ENCODE results near the gene POLDIP2.

The POLDIP2 gene

GRCh38 chr17:28390563-28390962, 33.2 kb upstream of the POLDIP2 start:
- DNase-seq: no peak
- Histone ChIP-seq H3K9me2 (replicated peaks; ENCODE audit: insufficient read depth, low read length) (no peaks in the 10 kb centered on the region), H3K4me3 (ENCODE audit: low read length) (no peak overlapping the region), H3K79me2 (ENCODE audit: low read length) (no peaks in the 10 kb centered on the region), H3K4me1 (ENCODE audit: low read length) (no peaks in the 10 kb centered on the region), H3K9ac (ENCODE audit: low read length) (no peak overlapping the region), H3K36me3 (replicated peaks; ENCODE audit: insufficient read depth, low read length) (no peaks in the 10 kb centered on the region), H3K4me2 (ENCODE audit: low read depth, low read length) (no peak overlapping the region), H3K9me3 (replicated peaks; ENCODE audit: insufficient read depth, low read length) (no peaks in the 10 kb centered on the region), H3K27ac (ENCODE audit: low read length) (no peak overlapping the region), H2AFZ (ENCODE audit: low read length) (no peak overlapping the region), H3K27me3 (replicated peaks; ENCODE audit: insufficient read depth, low read length) (no peaks in the 10 kb centered on the region), H3F3A (ENCODE audit: insufficient read depth, low read length) (no peaks in the 10 kb centered on the region), H4K20me1 (ENCODE audit: insufficient read depth, low read length) (no peaks in the 10 kb centered on the region)
- TF ChIP-seq, protein P1, sequence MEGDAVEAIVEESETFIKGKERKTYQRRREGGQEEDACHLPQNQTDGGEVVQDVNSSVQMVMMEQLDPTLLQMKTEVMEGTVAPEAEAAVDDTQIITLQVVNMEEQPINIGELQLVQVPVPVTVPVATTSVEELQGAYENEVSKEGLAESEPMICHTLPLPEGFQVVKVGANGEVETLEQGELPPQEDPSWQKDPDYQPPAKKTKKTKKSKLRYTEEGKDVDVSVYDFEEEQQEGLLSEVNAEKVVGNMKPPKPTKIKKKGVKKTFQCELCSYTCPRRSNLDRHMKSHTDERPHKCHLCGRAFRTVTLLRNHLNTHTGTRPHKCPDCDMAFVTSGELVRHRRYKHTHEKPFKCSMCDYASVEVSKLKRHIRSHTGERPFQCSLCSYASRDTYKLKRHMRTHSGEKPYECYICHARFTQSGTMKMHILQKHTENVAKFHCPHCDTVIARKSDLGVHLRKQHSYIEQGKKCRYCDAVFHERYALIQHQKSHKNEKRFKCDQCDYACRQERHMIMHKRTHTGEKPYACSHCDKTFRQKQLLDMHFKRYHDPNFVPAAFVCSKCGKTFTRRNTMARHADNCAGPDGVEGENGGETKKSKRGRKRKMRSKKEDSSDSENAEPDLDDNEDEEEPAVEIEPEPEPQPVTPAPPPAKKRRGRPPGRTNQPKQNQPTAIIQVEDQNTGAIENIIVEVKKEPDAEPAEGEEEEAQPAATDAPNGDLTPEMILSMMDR (IDR thresholded peaks at IDR 0.05; ENCODE audit: low read length): no peak
- no peak for TF ChIP-seq EZH2 (optimal IDR thresholded peaks at IDR 0.05; ENCODE audit: low read depth, low read length)
- TF ChIP-seq EZH2phosphoT487 (IDR thresholded peaks at IDR 0.05; ENCODE audit: low read length): no peak

DNA sequence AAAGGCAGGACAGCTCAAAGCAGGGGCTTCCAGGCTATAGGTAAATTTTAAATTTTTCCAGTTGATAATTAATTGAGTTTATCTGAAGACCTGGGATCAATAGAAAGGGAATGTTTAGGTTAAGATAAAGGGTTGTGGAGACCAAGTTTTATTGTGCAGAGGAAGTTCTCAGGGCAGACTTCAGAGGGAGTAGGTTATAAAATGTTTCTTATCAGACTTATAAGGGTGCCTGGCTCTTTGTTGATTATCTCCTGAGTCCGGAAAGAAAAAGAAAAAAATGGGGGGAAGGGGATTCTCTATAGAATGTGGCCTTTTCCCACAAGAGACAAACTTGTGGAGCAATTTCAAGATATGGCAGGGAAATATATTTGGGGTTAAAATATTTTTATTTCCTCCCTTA, 32.8 kb upstream of the POLDIP2 start:
- Histone ChIP-seq H3K9me3 (replicated peaks; ENCODE audit: insufficient read depth, low read length) (no peaks in the 10 kb centered on the region), H3K27ac (ENCODE audit: low read length) (no peak overlapping the region), H3K9ac (ENCODE audit: low read length) (no peak overlapping the region), H3K79me2 (ENCODE audit: low read length) (no peaks in the 10 kb centered on the region), H2AFZ (ENCODE audit: low read length) (no peak overlapping the region), H3K9me2 (replicated peaks; ENCODE audit: insufficient read depth, low read length) (no peaks in the 10 kb centered on the region), H3F3A (ENCODE audit: insufficient read depth, low read length) (no peaks in the 10 kb centered on the region), H3K27me3 (replicated peaks; ENCODE audit: insufficient read depth, low read length) (no peaks in the 10 kb centered on the region), H3K4me3 (ENCODE audit: low read length) (no peak overlapping the region), H3K4me2 (ENCODE audit: low read depth, low read length) (no peak overlapping the region), H3K4me1 (ENCODE audit: low read length) (no peaks in the 10 kb centered on the region), H4K20me1 (ENCODE audit: insufficient read depth, low read length) (no peaks in the 10 kb centered on the region), H3K36me3 (replicated peaks; ENCODE audit: insufficient read depth, low read length) (no peaks in the 10 kb centered on the region)
- TF ChIP-seq EZH2 (optimal IDR thresholded peaks at IDR 0.05; ENCODE audit: low read depth, low read length) (no peak), EZH2phosphoT487 (IDR thresholded peaks at IDR 0.05; ENCODE audit: low read length) (no peak)
- TF ChIP-seq, protein P1 (IDR thresholded peaks at IDR 0.05; ENCODE audit: low read length): no peak
- DNase-seq: no peak

DNA sequence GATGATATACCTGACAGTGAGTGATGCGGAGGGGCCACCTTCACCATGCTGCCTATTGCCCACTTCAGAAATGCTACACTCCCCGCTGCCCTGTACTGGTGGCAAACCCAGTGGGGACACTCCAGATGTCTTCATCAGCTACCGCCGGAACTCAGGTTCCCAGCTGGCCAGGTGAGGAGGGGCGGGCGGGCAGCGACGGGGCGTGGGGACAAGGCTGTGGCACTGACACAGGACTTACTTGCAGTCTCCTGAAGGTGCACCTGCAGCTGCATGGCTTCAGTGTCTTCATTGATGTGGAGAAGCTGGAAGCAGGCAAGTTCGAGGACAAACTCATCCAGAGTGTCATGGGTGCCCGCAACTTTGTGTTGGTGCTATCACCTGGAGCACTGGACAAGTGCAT, 30.8 kb upstream of the POLDIP2 start:
- no peaks in the 10 kb centered on the region for H3K4me1 ChIP-seq (ENCODE audit: low read length)
- TF ChIP-seq EZH2 (optimal IDR thresholded peaks at IDR 0.05; ENCODE audit: low read depth, low read length) (no peak), EZH2phosphoT487 (IDR thresholded peaks at IDR 0.05; ENCODE audit: low read length) (no peak)
- TF ChIP-seq, protein P1 (IDR thresholded peaks at IDR 0.05; ENCODE audit: low read length): no peak
- no peaks in the 10 kb centered on the region for H3K36me3 ChIP-seq (replicated peaks; ENCODE audit: insufficient read depth, low read length)
- H3K27me3 ChIP-seq (replicated peaks; ENCODE audit: insufficient read depth, low read length): no peaks in the 10 kb centered on the region
- no peaks in the 10 kb centered on the region for H3K9me2 ChIP-seq (replicated peaks; ENCODE audit: insufficient read depth, low read length)
- DNase-seq: no peak
- no peak overlapping the region for H3K27ac ChIP-seq (ENCODE audit: low read length)
- no peak overlapping the region for H2AFZ ChIP-seq (ENCODE audit: low read length)
- H3K4me2 ChIP-seq (ENCODE audit: low read depth, low read length): no peak overlapping the region
- no peak overlapping the region for H3K4me3 ChIP-seq (ENCODE audit: low read length)
- no peak overlapping the region for H3K9ac ChIP-seq (ENCODE audit: low read length)
- no peaks in the 10 kb centered on the region for H3K79me2 ChIP-seq (ENCODE audit: low read length)
- no peaks in the 10 kb centered on the region for H4K20me1 ChIP-seq (ENCODE audit: insufficient read depth, low read length)
- H3F3A ChIP-seq (ENCODE audit: insufficient read depth, low read length): no peaks in the 10 kb centered on the region
- H3K9me3 ChIP-seq (replicated peaks; ENCODE audit: insufficient read depth, low read length): no peaks in the 10 kb centered on the region
